ENCODE results near the gene GALNT6. TPM values are rescaled to one million over a fixed set of nuclear protein-coding genes. Genes with fewer than 3 reads are reported as not detected.

The GALNT6 gene
- total RNA-seq, 4 donors from 2014 or later: 1.1 to 13.8 (median 3.3) TPM

DNA sequence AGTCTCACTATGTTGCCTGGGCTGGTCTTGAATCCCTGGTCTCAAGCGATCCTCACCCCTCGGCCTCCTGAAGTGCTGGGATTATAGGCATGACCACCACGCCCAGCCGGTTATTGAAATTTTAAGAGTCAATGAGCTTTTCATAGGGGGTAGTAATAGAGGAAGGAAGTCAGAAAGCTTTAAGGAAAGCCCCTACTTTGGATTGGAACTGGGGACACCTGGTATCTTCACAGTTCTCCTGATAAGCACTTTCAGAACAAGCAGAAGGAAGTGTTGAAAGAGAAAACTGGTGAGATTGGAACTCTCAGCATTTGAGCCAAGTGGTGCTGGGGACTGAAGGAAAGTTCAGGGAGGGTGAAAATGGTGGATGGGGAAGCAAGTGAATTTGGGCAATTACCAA, 38.5 kb upstream of the GALNT6 start:
- TF ChIP-seq, protein P1, sequence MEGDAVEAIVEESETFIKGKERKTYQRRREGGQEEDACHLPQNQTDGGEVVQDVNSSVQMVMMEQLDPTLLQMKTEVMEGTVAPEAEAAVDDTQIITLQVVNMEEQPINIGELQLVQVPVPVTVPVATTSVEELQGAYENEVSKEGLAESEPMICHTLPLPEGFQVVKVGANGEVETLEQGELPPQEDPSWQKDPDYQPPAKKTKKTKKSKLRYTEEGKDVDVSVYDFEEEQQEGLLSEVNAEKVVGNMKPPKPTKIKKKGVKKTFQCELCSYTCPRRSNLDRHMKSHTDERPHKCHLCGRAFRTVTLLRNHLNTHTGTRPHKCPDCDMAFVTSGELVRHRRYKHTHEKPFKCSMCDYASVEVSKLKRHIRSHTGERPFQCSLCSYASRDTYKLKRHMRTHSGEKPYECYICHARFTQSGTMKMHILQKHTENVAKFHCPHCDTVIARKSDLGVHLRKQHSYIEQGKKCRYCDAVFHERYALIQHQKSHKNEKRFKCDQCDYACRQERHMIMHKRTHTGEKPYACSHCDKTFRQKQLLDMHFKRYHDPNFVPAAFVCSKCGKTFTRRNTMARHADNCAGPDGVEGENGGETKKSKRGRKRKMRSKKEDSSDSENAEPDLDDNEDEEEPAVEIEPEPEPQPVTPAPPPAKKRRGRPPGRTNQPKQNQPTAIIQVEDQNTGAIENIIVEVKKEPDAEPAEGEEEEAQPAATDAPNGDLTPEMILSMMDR (IDR thresholded peaks at IDR 0.05; ENCODE audit: low read depth): no peak

DNA sequence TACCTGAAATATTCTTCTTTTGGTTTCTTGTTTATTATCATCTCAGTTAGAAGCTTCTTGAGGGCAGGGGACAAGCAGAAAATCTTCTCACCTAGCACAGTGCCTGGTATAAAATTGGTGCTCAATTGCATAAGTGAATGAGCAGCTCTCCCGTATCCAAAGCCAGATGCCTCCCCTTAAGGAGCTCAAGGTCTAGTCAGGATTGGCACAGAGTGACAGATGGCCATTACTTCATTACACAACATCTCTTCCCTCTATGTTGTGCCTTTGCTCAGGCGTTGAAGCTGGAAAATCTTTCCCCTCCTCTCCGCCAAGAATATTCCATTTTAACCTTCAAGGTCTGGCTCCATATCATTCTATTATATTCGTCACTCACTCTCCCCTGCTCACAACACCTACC, 37.0 kb upstream of the GALNT6 start:
- TF ChIP-seq, protein P1 (IDR thresholded peaks at IDR 0.05; ENCODE audit: low read depth): no peak

DNA sequence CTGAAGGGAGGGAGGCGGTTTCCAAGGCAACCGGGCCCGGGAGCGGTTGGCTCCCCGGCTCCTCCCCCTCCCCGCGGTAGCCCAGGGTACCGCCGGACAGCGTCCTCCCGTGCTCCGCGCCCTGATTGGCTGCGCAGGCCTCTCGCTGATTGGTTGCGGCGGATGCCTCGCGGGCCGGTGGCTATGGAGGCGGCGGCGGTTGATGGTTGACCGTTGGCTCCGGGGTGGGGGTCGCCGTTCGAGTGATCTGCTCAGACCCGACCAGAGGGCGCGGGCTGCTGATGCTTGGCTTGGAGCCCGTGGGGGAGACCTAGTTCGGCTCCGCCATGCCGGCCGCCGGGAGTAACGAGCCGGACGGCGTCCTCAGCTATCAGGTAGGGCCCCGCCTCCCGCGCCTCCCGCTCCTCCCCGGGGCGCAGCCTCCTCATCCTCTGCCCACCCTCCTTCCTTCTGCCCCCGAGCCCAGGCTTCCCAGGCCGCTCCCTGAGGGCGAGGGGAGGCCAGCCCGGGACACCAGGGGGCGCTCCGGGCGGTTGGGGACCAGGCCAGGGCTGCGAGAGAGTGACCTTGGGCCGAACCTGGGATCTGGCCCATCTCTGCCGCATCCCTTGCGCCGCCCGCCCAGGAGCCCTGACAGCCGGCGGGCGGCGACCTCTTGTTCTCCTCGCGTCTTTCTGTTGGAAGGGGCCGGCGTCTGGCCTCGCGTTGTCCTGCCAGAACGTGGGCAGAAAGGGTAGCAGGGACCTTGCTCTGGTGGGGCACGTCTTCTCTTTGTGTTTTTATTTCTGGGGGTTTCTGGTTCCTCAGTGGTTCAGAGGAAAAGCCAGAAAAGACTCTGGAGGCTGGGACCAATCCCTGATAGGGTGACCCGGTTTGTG, 33.7 kb upstream of the GALNT6 start, which contains the start of gene SLC4A8:
Gene SLC4A8 (plus strand): TSS at position 170 of the 878 bp plus-strand sequence. CDS start 157 bp downstream, at position 327.
- TF ChIP-seq, protein P1 (IDR thresholded peaks at IDR 0.05; ENCODE audit: low read depth): no peak

DNA sequence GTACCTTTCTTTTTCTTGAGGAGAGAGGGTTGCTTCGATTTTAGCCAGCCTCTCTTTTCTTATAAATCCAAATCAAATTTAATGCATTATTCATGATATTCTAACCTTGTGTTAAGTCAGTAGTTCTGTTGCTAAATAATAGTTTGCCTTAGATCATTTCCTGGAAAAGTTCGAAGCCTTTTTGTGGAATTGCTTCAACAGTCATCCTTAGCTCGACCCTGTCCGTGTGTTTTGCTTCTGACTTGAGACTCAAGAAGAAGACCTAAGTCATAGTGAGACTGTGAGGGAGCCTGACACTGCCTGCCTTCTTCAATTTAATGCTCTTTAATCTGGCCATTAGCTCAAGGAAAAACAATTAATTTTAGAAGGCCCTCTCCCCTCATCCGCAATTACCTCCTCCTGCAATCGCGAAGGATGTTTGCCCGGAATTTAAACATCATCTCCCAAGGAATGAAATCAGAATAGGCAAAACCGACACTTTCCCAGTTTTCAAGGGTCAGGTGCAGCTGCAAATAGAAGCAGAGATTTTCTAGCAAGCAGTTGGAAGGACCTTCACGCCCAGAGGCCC, 33.0 kb upstream of the GALNT6 start:
- TF ChIP-seq, protein P1 (IDR thresholded peaks at IDR 0.05; ENCODE audit: low read depth): no peak

DNA sequence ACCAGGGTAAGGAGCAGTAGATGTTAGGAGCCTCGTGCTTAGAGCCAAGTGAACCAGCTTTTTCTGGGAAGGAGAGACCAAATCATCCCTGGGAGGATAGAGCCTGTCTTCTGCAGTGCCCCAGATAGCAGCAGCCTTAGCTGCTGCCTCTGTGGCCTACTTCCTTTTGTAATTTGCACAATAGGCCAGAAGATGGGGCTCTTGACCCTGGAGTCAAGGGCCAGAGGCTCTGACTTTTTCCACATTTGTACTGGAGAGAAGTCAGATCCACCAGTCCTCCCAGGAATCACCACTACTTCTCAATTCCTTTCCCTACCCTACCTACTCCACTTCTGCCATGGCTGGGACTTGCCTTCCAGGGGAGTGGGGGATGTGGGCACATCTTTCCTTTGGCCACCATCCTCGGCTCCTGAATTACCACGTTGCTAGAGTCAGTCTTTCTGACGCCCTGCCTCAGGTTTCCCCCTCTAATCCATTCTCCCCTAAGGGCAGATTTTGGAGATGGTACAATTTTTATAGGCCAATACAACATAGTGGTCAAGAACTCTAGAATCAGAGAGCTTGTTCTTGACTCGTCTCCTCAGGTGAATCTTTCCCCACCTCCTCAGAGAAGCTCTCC, 30.2 kb upstream of the GALNT6 start:
- TF ChIP-seq, protein P1 (IDR thresholded peaks at IDR 0.05; ENCODE audit: low read depth): no peak

DNA sequence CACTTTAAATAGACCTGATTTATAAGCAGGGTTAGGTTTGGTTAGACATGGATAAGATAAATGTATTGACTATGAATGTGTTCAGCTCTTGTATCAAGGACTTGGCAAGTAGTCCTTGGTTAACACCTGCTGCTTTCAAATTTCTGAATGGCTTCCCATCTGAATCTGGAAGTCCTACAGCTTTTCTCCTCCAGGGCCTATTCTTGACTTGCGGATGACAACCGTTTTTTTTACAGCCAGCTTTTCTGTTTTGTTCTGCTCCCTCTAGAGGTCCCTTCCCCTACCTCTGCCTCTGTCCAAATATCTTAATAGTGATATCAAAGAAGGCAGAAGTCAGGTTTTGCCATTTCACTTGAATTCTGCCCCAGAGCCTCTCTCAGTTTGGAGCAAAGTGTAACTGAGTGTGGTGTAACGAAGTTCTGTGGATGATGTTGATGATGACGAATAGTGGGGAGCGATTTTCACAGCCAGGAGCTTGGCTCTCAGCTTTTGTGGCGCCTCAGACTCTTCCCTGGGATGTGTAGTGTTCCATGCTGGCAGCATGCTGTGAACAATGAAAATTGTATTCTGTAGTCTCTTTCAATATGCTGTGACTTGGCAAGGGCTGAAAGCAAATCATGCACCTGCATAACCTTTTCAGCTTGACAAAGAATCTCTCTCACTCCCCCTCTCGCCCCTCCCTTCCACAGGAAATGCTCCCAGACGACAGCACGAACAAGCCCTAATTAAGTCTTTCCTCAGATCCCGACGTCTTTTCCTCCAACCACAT, 28.4 kb upstream of the GALNT6 start:
- TF ChIP-seq, protein P1 (IDR thresholded peaks at IDR 0.05; ENCODE audit: low read depth): no peak

Measured in subcutaneous adipose tissue (tissue), 4 donors.